NCI-H146 treated with DMSO at 0.1 percent for 48 hours (cell line): ENCODE data around the gene FAM110A.
A peak's percentile ranks its signal among the peaks of the same experiment; 100 is the strongest.
"Not testable (repeated sequence)": the region's sequence is repeated elsewhere in the genome, so short reads cannot be mapped to it uniquely, and the experiment has no call there.

Experiments used
- DNase-seq: peaks from one replicate; lab custom pipeline; 2025; ENCODE audit not compliant: unreplicated experiment; lab: John Stamatoyannopoulos, UW

Gene FAM110A

GRCh38 chr20:833450-834150 lies at the start of gene FAM110A:
TSS of gene FAM110A (plus strand) at chr20:833715. CDS start at chr20:844805, 11,090 bp downstream.
- peak; percentile 96 for DNase-seq

- no peak for DNase-seq
These were observed 45.7 kb upstream of the FAM110A start for GRCh38 chr20:787825-788224.

DNA sequence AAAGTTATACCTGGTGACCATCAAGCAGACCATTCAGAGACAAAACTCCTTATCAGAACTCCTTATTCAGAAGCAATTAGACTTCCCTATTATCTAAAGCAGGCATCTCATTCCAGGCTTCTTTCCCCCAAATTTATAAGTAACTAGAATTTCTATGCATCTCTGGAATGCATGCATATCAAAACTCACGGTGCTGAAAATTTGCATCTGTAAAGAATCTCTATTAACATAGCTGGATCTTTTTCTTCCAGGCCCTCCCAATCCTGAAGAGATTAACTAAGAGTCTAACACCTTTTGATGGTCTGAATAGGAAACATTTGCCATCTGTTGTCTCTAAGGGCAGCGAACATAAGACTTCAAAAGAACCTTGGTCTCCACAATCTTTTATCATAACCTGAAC lies 42.5 kb upstream of the FAM110A start:
- no peak for DNase-seq

- DNase-seq = no peak
These were observed 41.3 kb upstream of the FAM110A start for GRCh38 chr20:792248-792647.

DNA sequence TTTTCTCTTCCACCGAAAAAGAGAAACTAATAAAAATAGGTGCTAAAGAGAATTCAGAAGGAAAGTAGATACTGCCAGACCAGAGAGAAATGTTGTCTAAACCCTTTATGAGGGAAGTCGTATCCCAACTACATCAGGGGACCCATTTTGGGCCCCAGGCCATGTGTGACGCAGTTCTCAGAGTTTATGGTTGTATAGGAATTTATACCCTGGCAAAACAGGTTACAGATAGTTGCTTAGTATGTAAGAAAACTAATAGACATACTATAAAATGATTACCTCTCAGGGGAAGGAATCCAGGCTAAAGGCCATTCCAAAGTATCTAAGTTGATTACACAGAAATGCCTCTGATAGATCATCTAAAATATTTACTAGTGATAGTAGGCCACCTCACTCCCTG lies 36.6 kb upstream of the FAM110A start:
- no peak for DNase-seq

GRCh38 chr20:798746-799145 lies 34.8 kb upstream of the FAM110A start:
- not testable (repeated sequence) for DNase-seq

DNA sequence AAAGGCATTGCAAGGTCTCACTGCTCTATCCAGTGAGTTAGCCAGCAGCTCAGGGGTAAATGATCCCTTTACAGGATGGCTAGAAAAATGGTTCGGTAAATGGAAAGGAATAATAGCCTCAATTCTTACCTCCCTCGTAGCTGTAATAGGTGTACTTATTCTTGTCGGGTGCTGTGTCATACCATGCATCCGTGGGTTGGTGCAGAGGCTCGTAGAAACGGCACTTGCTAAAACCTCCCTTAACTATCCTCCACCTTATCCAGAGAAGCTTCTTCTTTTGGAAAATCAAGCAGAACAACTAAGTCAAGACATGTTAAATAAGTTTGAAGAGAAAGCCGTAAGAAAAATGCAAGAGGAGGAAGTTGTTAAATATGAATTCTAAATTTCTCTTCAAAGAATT lies 33.5 kb upstream of the FAM110A start:
- DNase-seq = not testable (repeated sequence)

GRCh38 chr20:801678-802077 lies 31.8 kb upstream of the FAM110A start:
- no peak for DNase-seq

GRCh38 chr20:805713-806112 lies 27.8 kb upstream of the FAM110A start:
- no peak for DNase-seq

GRCh38 chr20:811776-812434 lies 21.6 kb upstream of the FAM110A start:
- not testable (repeated sequence) for DNase-seq

DNA sequence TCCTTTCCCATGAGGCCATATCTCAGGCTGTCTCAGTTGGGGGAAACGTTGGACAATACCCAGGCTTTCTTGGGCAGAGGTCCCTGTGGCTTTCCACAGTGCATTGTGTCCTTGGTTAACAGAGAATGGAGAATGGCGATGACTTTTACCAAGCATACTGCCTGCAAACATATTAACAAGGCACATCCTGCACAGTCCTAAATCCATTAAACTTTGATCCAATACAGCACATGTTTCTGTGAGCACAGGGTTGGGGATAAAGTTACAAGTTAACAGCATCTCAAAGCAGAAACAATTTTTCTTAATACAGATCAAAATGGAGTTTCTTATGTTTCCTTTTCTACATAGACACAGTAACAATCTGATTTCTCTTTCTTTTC lies 21.1 kb upstream of the FAM110A start:
- not testable (repeated sequence) for DNase-seq

DNA sequence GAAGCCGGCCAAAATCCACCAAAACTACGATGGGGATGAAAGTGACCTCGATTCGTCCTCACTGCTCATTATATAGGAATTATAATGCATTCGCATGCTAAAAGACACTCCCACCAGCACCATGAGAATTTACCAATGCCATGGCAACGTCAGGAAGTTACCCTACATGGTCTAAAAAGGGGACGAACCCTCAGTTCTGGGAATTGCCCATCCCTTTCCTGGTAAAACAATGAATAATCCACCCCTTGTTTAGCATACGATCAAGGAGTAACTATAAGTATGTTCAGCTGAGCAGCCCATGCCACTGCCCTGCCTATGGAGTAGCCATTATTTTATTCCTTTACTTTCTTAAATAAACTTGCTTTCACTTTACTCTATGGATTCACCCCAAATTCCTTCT lies 20.1 kb upstream of the FAM110A start:
- no peak for DNase-seq

DNA sequence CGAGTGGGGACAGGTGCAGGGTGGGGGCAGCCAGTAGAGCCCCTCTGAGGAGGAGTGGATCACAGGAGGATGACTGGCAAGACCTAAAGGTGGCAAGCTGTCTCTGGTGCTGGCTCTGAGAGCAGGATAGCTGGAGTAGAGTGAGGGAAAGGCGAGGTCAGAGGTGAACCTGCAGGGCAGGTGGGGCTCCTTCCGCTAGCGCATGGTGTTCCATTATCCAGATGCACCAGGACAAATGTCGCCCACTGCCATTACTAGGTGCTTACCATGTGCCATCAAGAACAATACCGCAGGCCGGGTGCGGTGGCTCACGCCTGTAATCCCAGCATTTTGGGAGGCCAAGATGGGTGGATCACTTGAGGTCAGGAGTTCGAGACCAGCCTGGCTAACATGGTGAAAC lies 18.3 kb upstream of the FAM110A start:
- DNase-seq = no peak

DNA sequence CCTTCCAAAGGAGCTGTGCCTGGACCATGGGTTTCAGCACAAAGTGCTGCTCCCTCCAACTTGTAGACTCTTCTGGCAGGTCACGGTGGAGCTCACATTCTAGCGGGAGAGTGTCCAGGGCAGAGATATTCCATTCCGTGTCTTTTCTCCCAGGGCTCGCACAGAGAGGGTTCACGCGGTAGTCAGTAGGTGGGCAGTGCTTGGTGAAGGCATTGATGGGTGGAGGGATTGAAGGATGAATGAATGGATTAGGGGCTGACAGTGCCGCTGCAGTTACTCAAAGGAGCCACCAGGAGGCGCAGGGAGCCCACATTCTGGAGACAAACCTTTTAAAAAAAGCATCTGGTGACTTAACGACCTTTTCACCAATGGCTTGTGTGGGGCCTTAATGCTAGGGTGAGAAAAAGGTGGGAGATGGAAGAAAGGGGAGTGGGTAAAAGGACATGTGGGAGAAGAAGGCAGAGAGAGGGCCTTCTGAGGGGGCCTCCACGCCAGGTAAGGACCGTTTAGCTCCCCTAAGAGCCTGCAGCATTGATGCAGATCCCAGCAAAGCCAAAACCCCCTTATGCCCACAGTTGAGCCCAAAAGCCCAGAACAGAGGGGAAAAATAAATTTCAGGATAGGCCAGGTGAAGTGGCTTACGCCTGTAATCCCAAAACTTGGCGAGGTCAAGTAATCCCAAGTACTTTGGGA lies 17.5 kb upstream of the FAM110A start:
- peak; percentile 64 for DNase-seq

- no peak for DNase-seq
These were observed 15.4 kb upstream of the FAM110A start for GRCh38 chr20:818001-818664.

DNA sequence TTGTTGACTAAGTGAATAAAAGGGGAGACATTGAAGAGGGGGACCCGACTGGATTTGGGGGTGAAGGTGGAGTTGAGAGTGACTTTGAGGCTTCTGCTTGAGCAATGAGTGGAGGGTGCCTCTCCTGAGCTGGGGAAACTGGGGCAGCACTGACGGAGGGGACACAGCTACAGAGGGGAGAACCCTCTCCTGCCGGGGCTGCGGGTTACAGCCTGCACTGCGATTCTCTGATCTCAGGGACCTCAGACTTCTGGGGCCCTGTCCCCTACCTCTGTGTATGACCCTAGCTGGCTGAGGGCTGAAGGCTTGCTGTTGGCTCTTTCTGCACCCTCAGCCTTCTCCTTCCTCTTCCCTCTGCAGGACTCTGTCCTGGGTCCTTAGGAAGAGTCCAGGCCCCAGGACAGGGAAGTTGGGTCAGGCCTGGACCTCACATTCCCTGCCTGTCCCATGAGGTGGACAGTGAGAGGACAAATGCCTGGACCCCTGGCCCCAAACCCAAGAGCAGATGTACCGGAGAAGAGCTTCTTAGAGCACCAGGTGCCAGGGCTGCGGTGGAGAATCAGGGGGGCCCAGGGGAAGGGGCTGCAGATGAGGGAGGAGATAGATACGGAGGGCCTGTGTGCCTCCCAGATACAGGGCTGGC lies 13.7 kb upstream of the FAM110A start:
- DNase-seq = no peak

GRCh38 chr20:820323-820953 lies 13.1 kb upstream of the FAM110A start:
- DNase-seq = no peak

- DNase-seq = no peak
These were observed 12.3 kb upstream of the FAM110A start for GRCh38 chr20:821046-821730.

- no peak for DNase-seq
These were observed 11.8 kb upstream of the FAM110A start for GRCh38 chr20:821731-822065.
